Stimulated activated naive CD8-positive, alpha-beta T cell treated with anti-CD3 and anti-CD28 coated beads, Interleukin-15, Interleukin-2, amounts not matched to agents 100 ng/mL and 50 ng/mL, for 24 hours (primary cell): Measurements from ENCODE around the gene MAGI3.
A peak's percentile ranks its signal among the peaks of the same experiment; 100 is the strongest.

Source experiments
- H3K27ac Mint-ChIP-seq: one replicate; pipeline ENCODE4 v1.8.0; 2021; ENCODE audit warnings: mild to moderate bottlenecking, mixed read lengths
- H3K27me3 Mint-ChIP-seq: one replicate; pipeline ENCODE4 v1.8.0; 2021; ENCODE audit warnings: mixed read lengths
- H3K36me3 Mint-ChIP-seq: one replicate; pipeline ENCODE4 v1.8.0; 2021; ENCODE audit warnings: low read depth, mixed read lengths
- H3K4me1 Mint-ChIP-seq: one replicate; pipeline ENCODE4 v1.8.0; 2021; ENCODE audit warnings: low read depth, mixed read lengths
- H3K4me3 Mint-ChIP-seq: one replicate; pipeline ENCODE4 v1.8.0; 2021; ENCODE audit warnings: mild to moderate bottlenecking, mixed read lengths
- H3K9me3 Mint-ChIP-seq: one replicate; pipeline ENCODE4 v1.8.0; 2021; ENCODE audit warnings: mixed read lengths

MAGI3 gene

DNA sequence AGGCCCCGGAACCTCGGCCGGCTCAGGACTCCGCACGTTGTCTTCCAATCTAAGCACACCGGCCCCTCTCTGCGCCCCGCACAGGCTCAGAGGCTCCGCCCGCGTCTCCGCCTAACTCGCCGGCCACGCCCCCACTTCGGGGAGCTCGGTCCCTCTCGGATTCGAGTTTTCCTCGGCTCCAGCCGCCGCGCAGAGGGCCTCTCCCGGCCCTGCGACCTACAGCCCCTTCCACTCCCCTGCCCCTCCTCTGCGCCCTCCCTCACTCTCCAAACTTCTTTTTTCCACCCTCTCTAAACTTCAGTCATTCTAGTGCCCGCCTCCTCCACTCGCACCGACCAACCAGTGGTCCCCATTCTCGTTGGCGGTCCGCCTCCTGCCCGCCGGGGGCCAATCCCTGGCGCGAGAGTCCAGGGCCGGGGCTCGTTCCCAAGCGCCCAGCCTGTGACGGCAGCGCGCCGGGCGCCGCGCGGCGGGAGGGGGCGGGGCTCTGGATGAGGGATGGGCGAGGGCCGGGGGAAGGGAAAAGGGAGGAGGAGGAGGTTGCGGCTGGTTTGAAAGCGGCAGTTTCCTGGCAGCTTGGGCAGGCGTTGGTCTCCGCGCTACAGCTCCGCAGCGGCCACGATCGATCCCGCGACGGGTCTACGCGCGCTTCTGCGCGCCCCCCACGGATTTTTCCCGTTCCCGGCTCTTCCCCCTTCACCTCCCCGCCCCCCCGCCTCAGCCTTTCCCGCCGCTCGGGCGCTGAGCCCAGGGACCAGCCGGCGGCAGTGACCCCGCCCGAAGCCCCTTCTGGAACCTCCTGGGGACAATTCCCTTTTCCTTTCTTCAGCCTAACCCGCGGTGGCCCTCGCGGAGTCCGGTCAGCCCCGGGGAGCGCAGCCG, at the start of gene MAGI3:
TSS of gene MAGI3 (plus strand) at position 563 of the 882 bp plus-strand sequence. CDS start 519 bp downstream, outside the sequence.
- H3K4me1 Mint-ChIP-seq, result peaks cover 22% of the 10 kb centered on the region

DNA sequence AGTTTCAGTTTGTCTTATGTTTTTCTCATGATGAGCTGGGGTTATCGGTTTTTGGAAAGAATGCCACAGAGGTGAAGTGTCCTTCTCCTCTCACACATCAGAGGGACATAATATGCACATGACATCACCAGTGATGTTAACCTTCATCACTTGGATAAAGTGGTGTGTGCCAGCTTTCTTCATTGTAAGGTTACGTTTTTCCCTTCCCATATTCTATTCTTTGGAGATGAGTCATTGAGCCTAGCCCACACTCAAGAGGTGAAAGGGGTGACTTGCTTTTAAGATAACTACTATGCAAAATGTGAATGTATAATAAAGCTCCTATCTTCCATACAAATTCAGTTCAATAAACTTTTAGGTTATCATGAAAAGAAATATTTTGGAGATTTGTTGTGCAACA, 36.7 kb upstream of the MAGI3 start:
- Mint-ChIP-seq H3K36me3 (no peaks in the 10 kb centered on the region), H3K27me3 (peaks cover 16% of the 10 kb centered on the region), H3K9me3 (no peaks in the 10 kb centered on the region), H3K27ac (no peak overlapping the region), H3K4me3 (no peak overlapping the region), H3K4me1 (no peaks in the 10 kb centered on the region)

More for the DNA sequence above, at the start of gene MAGI3:
- peaks cover 46% of the 10 kb centered on the region for H3K27me3 Mint-ChIP-seq
- H3K27ac Mint-ChIP-seq, result peak within 1 kb of the TSS; percentile 76
- peaks cover 4% of the 10 kb centered on the region for H3K9me3 Mint-ChIP-seq
- H3K36me3 Mint-ChIP-seq, result no peaks in the 10 kb centered on the region
- H3K4me3 Mint-ChIP-seq, result peak within 1 kb of the TSS; percentile 91

DNA sequence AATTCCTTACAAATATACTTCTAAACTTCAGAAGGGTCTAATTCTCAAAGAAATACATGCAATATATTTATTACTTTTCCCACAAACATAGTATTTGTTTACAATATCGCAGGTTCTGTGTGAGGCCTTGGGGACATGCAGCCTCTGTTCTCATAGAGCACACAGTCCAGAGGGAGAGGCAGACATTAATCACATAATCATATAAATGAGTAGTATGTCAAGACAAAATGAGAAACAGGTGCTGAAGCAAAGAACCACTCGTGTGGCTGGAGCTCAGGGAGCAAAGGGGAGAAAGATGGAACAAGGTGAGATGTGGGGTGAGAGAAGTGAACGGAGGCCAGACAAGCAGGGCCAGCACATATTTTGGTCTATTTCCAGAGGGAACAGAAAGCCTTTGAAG, 26.4 kb upstream of the MAGI3 start:
- Mint-ChIP-seq H3K36me3 (no peaks in the 10 kb centered on the region), H3K27me3 (peaks cover 6% of the 10 kb centered on the region), H3K4me3 (no peak overlapping the region), H3K4me1 (peaks cover 4% of the 10 kb centered on the region), H3K27ac (no peak overlapping the region), H3K9me3 (no peaks in the 10 kb centered on the region)

DNA sequence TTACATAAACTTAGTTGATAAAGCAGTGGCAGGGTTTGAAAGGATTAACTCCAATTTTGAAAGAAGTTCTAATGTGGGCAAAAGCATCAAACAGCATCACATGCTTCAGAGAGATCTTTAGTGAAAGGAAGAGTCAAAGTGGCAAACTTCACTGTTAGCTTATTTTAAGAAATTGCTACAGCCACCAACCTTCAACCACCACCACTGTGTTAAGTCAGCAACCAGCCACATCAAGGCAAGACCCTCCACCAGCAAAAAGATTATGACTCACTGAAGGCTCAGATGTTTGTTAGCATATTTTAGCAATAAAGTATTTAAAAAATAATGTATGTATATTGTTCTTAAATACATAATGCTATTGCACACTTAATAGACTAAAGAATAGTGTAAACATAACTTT, 21.3 kb upstream of the MAGI3 start:
- no peaks in the 10 kb centered on the region for H3K36me3 Mint-ChIP-seq
- no peak overlapping the region for H3K27ac Mint-ChIP-seq
- peaks cover 11% of the 10 kb centered on the region for H3K4me1 Mint-ChIP-seq
- no peak overlapping the region for H3K4me3 Mint-ChIP-seq
- peaks cover 12% of the 10 kb centered on the region for H3K27me3 Mint-ChIP-seq
- no peaks in the 10 kb centered on the region for H3K9me3 Mint-ChIP-seq

DNA sequence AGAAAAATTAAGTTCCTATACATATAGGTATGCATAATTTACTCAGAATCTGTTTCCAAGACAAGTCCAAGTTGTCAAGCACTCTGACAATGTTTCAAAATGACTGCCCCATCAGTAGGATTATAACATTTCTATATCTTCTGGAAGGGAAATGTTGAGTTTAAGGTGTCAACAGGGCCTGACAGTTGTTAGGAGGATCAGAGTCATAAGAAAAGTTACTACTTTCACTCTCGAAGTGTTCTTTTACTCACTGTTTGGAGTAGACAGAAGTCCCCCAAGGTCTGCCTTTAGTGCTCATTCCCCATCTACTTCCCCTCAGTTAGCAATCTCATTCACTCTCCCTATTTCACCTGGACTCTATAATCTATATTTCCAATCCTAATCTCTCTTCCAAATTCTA, 20.6 kb upstream of the MAGI3 start:
- H3K4me3 Mint-ChIP-seq, result no peak overlapping the region
- no peaks in the 10 kb centered on the region for H3K36me3 Mint-ChIP-seq
- peaks cover 11% of the 10 kb centered on the region for H3K4me1 Mint-ChIP-seq
- H3K27me3 Mint-ChIP-seq, result peaks cover 8% of the 10 kb centered on the region
- no peak overlapping the region for H3K27ac Mint-ChIP-seq
- no peaks in the 10 kb centered on the region for H3K9me3 Mint-ChIP-seq

DNA sequence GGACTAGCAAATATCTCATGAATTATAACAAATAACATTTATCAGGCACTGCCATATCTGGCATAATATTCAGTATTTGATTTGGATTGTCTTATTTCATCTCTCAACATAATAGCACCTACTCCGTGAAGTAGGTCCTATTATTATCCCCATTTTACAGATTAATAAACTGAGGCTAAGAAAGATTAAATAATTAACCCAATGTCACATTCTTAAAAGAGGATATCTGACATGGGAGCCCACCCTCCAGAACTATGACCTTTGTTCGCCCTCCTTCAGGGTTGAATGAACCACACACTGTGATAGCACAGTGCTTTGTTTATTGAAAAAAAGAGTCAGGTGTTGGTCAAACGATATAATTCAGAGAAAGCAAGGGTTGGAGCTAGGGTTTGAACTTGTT, 19.4 kb upstream of the MAGI3 start:
- no peaks in the 10 kb centered on the region for H3K9me3 Mint-ChIP-seq
- no peaks in the 10 kb centered on the region for H3K36me3 Mint-ChIP-seq

DNA sequence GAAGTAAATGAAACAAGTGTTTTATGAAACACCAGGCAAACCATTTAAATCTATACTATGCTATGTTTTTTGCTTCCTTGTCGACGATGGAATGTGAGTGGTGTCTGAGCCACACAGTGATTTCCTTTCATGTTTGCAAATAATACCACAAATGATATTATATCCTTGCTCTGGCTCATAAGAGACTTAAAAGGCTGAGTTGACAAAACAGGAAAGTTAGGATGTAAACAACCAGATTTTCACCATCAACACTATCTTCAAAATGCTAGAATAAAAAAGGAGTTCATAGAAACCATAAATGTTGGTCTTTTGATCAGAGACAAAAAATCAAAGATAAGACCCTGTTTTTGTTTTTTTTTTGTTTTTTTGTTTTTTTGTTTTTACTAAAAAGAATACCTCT, 17.8 kb upstream of the MAGI3 start:
- Mint-ChIP-seq H3K9me3 (no peaks in the 10 kb centered on the region), H3K27ac (no peak overlapping the region), H3K4me3 (no peak overlapping the region), H3K36me3 (no peaks in the 10 kb centered on the region), H3K27me3 (peaks cover 27% of the 10 kb centered on the region), H3K4me1 (peaks cover 11% of the 10 kb centered on the region)

More for the DNA sequence above, 19.4 kb upstream of the MAGI3 start:
- Mint-ChIP-seq H3K27me3 (peaks cover 16% of the 10 kb centered on the region), H3K4me3 (no peak overlapping the region), H3K4me1 (peaks cover 11% of the 10 kb centered on the region), H3K27ac (no peak overlapping the region)

DNA sequence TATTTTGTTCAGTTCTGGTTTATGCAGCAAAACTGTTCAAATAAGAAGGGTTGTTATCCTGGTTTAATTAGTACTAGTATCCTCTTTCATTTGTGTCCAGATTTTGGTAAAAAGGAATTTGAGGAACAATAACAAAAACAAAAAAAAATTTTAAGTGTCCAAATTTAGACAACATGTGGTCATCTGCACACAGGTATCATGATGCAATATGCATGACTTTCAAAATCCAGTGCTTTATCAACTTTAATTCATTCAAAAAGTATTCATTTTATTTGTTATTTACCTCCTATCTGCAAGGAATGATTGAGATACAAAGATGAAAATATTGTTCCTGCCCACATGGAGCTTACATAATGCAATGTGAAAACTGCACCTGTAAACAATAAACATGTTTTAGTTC, 16.7 kb upstream of the MAGI3 start:
- Mint-ChIP-seq H3K27ac (no peak overlapping the region), H3K36me3 (no peaks in the 10 kb centered on the region), H3K4me3 (no peak overlapping the region), H3K9me3 (no peaks in the 10 kb centered on the region), H3K27me3 (peaks cover 27% of the 10 kb centered on the region), H3K4me1 (peaks cover 9% of the 10 kb centered on the region)

DNA sequence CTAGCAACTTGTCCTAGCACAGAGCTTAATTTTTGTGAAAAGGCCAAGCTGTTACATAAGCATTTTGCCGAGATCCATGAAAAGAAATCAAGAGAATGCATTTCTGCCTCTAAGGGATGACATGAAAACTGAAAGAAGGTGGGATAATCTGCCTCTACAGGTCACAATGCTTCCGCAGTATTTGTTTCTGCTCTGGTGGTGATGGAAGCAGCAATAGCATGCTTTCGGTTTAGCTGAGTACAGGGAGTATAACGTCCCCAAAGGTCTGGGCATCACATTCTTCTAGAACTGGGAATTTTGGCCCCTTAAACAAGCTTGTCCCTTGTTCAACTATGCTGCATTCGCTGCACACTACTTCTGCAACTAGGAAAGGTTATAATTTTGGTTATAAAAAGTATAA, 14.4 kb upstream of the MAGI3 start:
- H3K4me3 Mint-ChIP-seq, result no peak overlapping the region
- no peak overlapping the region for H3K27ac Mint-ChIP-seq
- H3K4me1 Mint-ChIP-seq, result no peaks in the 10 kb centered on the region
- H3K27me3 Mint-ChIP-seq, result peaks cover 23% of the 10 kb centered on the region
- no peaks in the 10 kb centered on the region for H3K9me3 Mint-ChIP-seq
- no peaks in the 10 kb centered on the region for H3K36me3 Mint-ChIP-seq

DNA sequence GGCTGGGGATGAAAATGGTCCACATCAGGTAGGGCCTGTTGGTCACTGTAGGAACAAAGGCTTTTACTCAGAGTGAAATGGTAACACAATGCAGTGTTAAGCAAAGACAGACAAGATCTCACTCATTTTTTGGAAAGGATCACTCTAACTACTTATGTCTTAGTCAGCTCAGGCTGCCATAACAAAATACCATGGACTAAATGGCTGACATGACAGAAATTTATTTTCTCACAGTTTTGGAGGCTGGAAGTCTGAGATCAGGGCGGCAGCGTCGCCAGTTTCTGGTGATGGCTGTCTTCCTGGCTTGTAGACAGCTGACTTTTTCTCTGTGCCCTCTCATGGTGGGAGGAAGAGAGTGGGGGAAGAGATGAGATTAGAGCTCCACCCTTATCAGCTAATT, 10.2 kb upstream of the MAGI3 start:
- Mint-ChIP-seq H3K36me3 (no peaks in the 10 kb centered on the region), H3K9me3 (no peaks in the 10 kb centered on the region), H3K27ac (no peak overlapping the region), H3K4me1 (no peaks in the 10 kb centered on the region), H3K4me3 (no peak overlapping the region), H3K27me3 (peaks cover 16% of the 10 kb centered on the region)

DNA sequence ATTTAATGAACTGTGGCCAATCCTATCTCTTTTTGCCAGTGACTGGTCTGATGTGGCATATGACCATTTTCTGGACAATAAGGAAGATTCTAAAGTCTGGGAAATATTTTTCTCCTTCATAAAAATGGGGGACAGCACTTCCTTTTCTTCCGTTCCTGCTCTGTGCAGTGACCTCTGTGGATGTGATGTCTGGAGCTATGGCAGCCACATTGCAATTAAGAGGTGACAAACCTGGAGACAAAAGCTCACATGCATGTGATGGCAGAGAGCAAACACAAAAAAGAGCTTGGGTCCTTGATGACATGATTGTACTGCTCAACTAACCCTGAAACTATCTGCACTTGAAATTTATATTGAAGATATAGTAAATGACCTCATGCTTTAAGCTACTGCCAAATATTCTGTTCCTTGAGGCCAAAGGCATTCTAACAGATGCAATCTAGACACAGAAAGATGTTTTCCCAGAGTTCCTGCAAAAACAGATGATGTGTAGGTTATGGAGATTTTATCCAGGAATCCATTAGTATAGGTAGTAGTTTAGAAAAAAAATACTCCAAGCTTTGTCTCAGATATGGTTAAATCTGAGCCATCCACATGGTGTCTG, 2.2 kb upstream of the MAGI3 start:
- H3K27ac Mint-ChIP-seq, result no peak overlapping the region
- H3K4me1 Mint-ChIP-seq, result peaks cover 22% of the 10 kb centered on the region
- no peaks in the 10 kb centered on the region for H3K36me3 Mint-ChIP-seq
- peaks cover 4% of the 10 kb centered on the region for H3K9me3 Mint-ChIP-seq
- no peak overlapping the region for H3K4me3 Mint-ChIP-seq
- H3K27me3 Mint-ChIP-seq, result peaks cover 30% of the 10 kb centered on the region

DNA sequence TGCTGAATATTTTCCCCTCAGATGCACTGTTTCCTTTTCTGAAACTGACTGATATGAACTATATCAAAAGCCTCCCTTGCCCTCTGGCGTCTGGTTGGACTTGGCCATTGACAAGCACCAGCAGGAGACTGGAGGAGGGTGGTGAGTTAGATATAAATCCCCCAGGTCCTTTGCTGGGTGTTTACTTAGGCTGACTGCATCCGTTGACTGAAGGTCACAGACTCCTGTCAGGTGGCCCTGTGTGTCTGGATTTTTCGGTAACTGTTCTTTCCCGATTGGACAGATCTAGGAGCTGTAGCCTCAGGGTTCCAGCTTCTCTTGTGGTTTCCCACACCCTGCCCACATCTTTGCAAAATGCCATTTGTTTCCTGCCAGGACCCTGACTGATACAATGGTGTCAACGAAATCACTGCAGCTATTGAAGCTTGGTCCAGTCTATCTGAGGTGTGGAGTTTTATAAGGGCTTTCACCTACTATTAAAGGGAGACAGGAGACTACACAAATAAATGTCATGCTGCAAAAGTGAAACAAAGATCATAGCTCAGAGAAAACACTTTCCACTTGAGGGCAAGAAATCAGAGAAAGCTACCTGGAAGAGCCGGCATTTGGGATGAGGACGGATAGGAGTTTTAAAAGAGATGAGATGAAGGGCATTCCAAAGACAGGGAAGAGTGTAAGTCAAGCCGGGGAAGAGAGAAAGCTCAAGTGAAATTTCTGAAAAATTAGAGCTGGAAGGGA, 1.5 kb upstream of the MAGI3 start:
- peaks cover 35% of the 10 kb centered on the region for H3K27me3 Mint-ChIP-seq
- peaks cover 22% of the 10 kb centered on the region for H3K4me1 Mint-ChIP-seq
- H3K36me3 Mint-ChIP-seq, result no peaks in the 10 kb centered on the region
- H3K4me3 Mint-ChIP-seq, result peak overlapping the region; percentile 91
- peaks cover 4% of the 10 kb centered on the region for H3K9me3 Mint-ChIP-seq
- H3K27ac Mint-ChIP-seq, result peak overlapping the region; percentile 56

DNA sequence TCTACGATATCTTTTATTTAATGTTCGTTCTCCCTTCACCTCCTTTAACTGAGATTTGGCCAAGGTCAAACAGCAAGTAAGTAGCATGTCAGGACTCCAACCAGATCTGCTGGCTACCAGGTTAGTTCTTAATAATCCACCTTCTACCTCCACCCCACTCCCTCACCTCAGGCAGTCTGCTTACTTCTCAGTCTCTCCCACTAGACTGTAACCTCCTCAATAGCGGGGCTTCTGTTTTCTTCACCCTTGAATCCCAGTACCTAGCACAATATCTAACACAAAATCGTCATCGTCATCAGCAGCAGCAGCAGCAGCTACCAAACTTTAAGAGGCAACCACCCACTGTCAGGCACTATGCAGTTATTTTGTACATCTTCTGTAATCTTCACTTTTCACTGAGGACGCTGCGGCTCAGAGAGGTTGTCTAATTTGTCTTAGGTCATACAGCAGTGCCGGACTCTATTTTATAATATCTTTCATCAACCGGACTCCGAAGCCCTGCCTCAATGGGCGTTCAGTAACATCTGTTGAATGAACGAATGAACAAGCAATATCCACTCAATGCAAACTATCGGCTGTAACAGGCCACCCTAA, 859 bp upstream of the MAGI3 start:
- Mint-ChIP-seq H3K27me3 (peaks cover 41% of the 10 kb centered on the region), H3K27ac (peak overlapping the region; percentile 76), H3K9me3 (peaks cover 4% of the 10 kb centered on the region), H3K4me1 (peaks cover 22% of the 10 kb centered on the region), H3K4me3 (peak overlapping the region; percentile 91), H3K36me3 (no peaks in the 10 kb centered on the region)

DNA sequence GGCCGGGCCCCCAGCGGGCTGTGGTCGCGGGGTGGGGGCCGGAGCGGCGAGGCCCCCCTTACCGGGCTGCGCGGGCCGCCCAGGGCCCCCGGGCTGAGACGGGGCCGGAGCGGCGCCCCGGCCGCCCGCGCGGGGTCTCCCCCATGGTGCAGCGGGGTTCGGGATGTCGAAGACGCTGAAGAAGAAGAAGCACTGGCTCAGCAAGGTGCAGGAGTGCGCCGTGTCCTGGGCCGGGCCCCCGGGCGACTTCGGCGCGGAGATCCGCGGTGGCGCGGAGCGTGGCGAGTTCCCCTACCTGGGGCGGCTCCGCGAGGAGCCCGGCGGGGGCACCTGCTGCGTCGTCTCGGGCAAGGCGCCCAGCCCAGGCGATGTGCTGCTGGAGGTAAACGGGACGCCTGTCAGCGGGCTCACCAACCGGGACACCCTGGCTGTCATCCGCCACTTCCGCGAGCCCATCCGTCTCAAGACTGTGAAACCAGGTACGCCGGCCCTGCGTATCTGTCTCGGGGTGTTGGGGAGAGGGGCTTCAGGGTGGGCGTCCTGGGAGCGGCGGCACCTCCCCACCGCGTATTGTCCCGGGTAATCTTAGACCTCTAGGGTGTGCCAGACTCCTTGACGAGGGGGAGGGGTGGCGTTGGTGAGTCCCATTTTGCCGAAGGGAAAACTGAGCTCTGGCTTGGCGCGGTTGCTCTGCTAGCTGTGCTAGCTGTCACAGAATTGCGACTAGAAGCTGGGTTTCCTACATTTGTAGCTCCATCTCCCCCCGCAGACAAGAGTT, 745 bp downstream of the MAGI3 start:
- Mint-ChIP-seq H3K27me3 (peaks cover 51% of the 10 kb centered on the region), H3K9me3 (peaks cover 4% of the 10 kb centered on the region), H3K4me1 (peaks cover 22% of the 10 kb centered on the region), H3K36me3 (no peaks in the 10 kb centered on the region), H3K27ac (no peak overlapping the region), H3K4me3 (peak overlapping the region; percentile 91)
